Heart left ventricle (tissue), 13 donors: ENCODE measurements around the gene TRIM38.

Source experiments
- CTCF ChIP-seq, 12 donors: fragments of 200-600 bp; sonication (generic) in 4 of 12; IDR thresholded peaks; one replicate each; pipeline versions ENCODE4 v1.5.0 to v1.8.0; 2018 to 2022; ENCODE audit warnings: antibody characterized with exemption in 12 of 12, mild to moderate bottlenecking in 5 of 12
- POLR2A ChIP-seq, 2 donors: fragments of 450-650 bp; IDR thresholded peaks; one replicate each; pipeline ENCODE4 v1.6.1; 2017; ENCODE audit warnings: antibody characterized with exemption in 2 of 2, mild to moderate bottlenecking in 2 of 2, moderate library complexity in 2 of 2
- donor health status: ischemic (EF 13 %, LVEDD 7.1; RV severe dilation, severe dysfunction).
- donor health status: DM: no; HTN: yes; CAD: no.
- donor health status: DM: no; HTN: no; CAD: no.
- donor health status: ischemic (EF 25% LVEDD 6.9; RV normal size, moderate dysfunction).
- donor health status: ischemic (EF 25% LVEDD 5.7; RV mildly dilated, moderate dysfunction).
- donor health status: ischemic (EF 35%, LVEDD 5.7; RV mildly dilated, moderate dysfunction).
- donor health status: nonischemic (EF 11% LVEDD 7.7; RV severe dilation, severe dysfunction).
- donor health status: DM: yes; HTN: yes; CAD: no.
- donor health status: PGD.
- donor health status: ischemic (EF 29% LVEDD 5.4; RV normal size, mild dysfunction).
- donor health status: nonischemic (EF 23%, LVEDD 6.1; RV moderate dilation, normal function).

GRCh38 chr6:25956226-25956625, 6.4 kb upstream of the TRIM38 start:
- TF ChIP-seq CTCF (IDR thresholded peaks at IDR 0.05), result no peak
- TF ChIP-seq POLR2A (IDR thresholded peaks at IDR 0.05), result no peak
